SK-N-SH (cell line): Measurements from ENCODE around the gene CD83. TPM values are rescaled to one million over a fixed set of nuclear protein-coding genes. Genes with fewer than 3 reads are reported as not detected.

Source experiments
- CTCF ChIA-PET: fragments of 300-600, 350-600 bp; formaldehyde crosslinking; extraction: SDS; loops from one replicate; lab custom pipeline; 2021; lab: Yijun Ruan, JAX
- POLR2A ChIA-PET: fragments of 350-600 bp; sonication (Branson Sonifier 250); formaldehyde crosslinking; extraction: SDS; loops from one replicate; lab custom pipeline; 2020; ENCODE audit warnings: antibody characterized with exemption, inconsistent platforms; lab: Yijun Ruan, JAX
- DNase-seq: peaks from one replicate; pipeline ENCODE4 v3.0.0; 2012
- H2AFZ ChIP-seq: fragments of 200-600 bp; sonication (generic); 2 replicates; pipeline ENCODE4 v1.8.1; 2016; ENCODE audit warnings: antibody characterized with exemption, mild to moderate bottlenecking, low read depth
- H3F3A ChIP-seq: fragments of 200-600 bp; sonication (generic); replicated peaks from 2 replicates; pipeline ENCODE3; 2016; ENCODE audit warnings: antibody characterized with exemption, mild to moderate bottlenecking; ENCODE audit not compliant: insufficient read depth
- H3K27ac ChIP-seq, 2 experiments: fragments of 200-500 bp in 1 of 2; fragments of 200-600 bp in 1 of 2; sonication (Bioruptor generic) in 1 of 2; sonication (generic), shearing (Covaris generic) in 1 of 2; 2 replicates each; pipeline versions ENCODE4 v1.5.1 to v1.6.1; 2014 to 2016; ENCODE audit warnings: low read depth in 2 of 2, inconsistent platforms in 1 of 2, low read length in 1 of 2, mild to moderate bottlenecking in 1 of 2, mixed read lengths in 1 of 2
- H3K27me3 ChIP-seq: fragments of 200-600 bp; sonication (generic), shearing (Covaris generic); 2 replicates; pipeline ENCODE4 v1.6.1; 2016; ENCODE audit warnings: mixed run types; ENCODE audit not compliant: insufficient read depth
- H3K36me3 ChIP-seq, 2 experiments: fragments of 200-500 bp in 1 of 2; fragments of 200-600 bp in 1 of 2; sonication (Bioruptor generic) in 1 of 2; sonication (generic) in 1 of 2; replicated peaks in 1 of 2; 2 replicates each; pipeline versions ENCODE3 to v1.5.1; 2014 to 2016; ENCODE audit warnings: low read length in 1 of 2, mild to moderate bottlenecking in 1 of 2; ENCODE audit not compliant: insufficient read depth in 2 of 2, control insufficient read depth in 1 of 2
- H3K4me1 ChIP-seq, 2 experiments: fragments of 200-500 bp in 1 of 2; fragments of 200-600 bp in 1 of 2; sonication (Bioruptor generic) in 1 of 2; sonication (generic), shearing (Covaris generic) in 1 of 2; 2 replicates each; pipeline versions ENCODE4 v1.5.1 to v1.6.1; 2014 to 2016; ENCODE audit warnings: low read depth in 1 of 2, low read length in 1 of 2, mixed run types in 1 of 2; ENCODE audit not compliant: insufficient read depth in 2 of 2, control insufficient read depth in 1 of 2
- H3K4me2 ChIP-seq: fragments of 200-600 bp; sonication (generic), shearing (Covaris generic); 2 replicates; pipeline ENCODE4 v1.6.1; 2017; ENCODE audit warnings: mixed run types
- H3K4me3 ChIP-seq, 2 experiments: fragments of 200-500 bp in 1 of 2; fragments of 200-600 bp in 1 of 2; sonication (Bioruptor generic) in 1 of 2; sonication (generic), shearing (Covaris generic) in 1 of 2; 2 replicates each; pipeline versions ENCODE4 v1.5.1 to v1.8.1; 2014 to 2016; ENCODE audit warnings: low read depth in 2 of 2, inconsistent platforms in 1 of 2, low read length in 1 of 2, mild to moderate bottlenecking in 1 of 2, mixed read lengths in 1 of 2, moderate library complexity in 1 of 2
- H3K79me2 ChIP-seq: fragments of 200-600 bp; sonication (generic); 2 replicates; pipeline ENCODE4 v1.8.1; 2017; ENCODE audit warnings: mild to moderate bottlenecking; ENCODE audit not compliant: insufficient read depth
- H3K9ac ChIP-seq: fragments of 200-600 bp; sonication (generic); 2 replicates; pipeline ENCODE4 v1.6.1; 2017; ENCODE audit warnings: mixed run types
- H3K9me2 ChIP-seq: fragments of 200-600 bp; sonication (generic); 2 replicates; pipeline ENCODE4 v1.6.1; 2017; ENCODE audit warnings: mixed run types
- H3K9me3 ChIP-seq: fragments of 200-600 bp; sonication (generic); 2 replicates; pipeline ENCODE4 v1.6.1; 2017; ENCODE audit warnings: mixed run types, mild to moderate bottlenecking, moderate library complexity
- H4K20me1 ChIP-seq: fragments of 200-600 bp; sonication (generic); 2 replicates; pipeline ENCODE4 v1.6.1; 2017; ENCODE audit warnings: mild to moderate bottlenecking, mixed run types; ENCODE audit not compliant: insufficient read depth
- CHD2 ChIP-seq: fragments of 150-350 bp; IDR thresholded peaks from 2 replicates; pipeline ENCODE4 v1.6.1; 2018; ENCODE audit warnings: low read length; ENCODE audit not compliant: partially characterized antibody
- ELF1 ChIP-seq: IDR thresholded peaks from 2 replicates; pipeline ENCODE4 v1.4.0; 2012
- EP300 ChIP-seq, 2 experiments: IDR thresholded peaks; 2 replicates each; pipeline versions ENCODE4 v1.4.0 to v1.6.1; 2012; ENCODE audit warnings: borderline replicate concordance in 1 of 2, low read depth in 1 of 2, low read length in 1 of 2
- GABPA ChIP-seq: IDR thresholded peaks from 2 replicates; pipeline ENCODE4 v1.4.0; 2012; ENCODE audit warnings: low read depth, mild to moderate bottlenecking
- MAX ChIP-seq: IDR thresholded peaks from 2 replicates; pipeline ENCODE4 v1.4.0; 2012; ENCODE audit warnings: low read depth
- MEF2A ChIP-seq: IDR thresholded peaks from 2 replicates; pipeline ENCODE4 v1.4.0; 2012; ENCODE audit warnings: low read depth, borderline replicate concordance
- MXI1 ChIP-seq: IDR thresholded peaks from 2 replicates; pipeline ENCODE4 v1.6.1; 2012; ENCODE audit warnings: mild to moderate bottlenecking, low read depth, low read length, improper control_type of control experiment
- NRF1 ChIP-seq: IDR thresholded peaks from 2 replicates; pipeline ENCODE4 v1.6.1; 2012; ENCODE audit warnings: low read depth, mild to moderate bottlenecking, low read length
- PBX3 ChIP-seq: IDR thresholded peaks from 2 replicates; pipeline ENCODE4; 2012
- RAD21 ChIP-seq: IDR thresholded peaks from 2 replicates; pipeline ENCODE4 v1.6.1; 2012; ENCODE audit warnings: mild to moderate bottlenecking, low read length
- SIN3A ChIP-seq: IDR thresholded peaks from 2 replicates; pipeline ENCODE4 v1.6.1; 2012; ENCODE audit warnings: low read depth, mild to moderate bottlenecking, low read length, moderate library complexity, borderline replicate concordance
- TAF1 ChIP-seq: IDR thresholded peaks from 2 replicates; pipeline ENCODE4 v1.6.1; 2012; ENCODE audit warnings: low read depth, mild to moderate bottlenecking, low read length, moderate library complexity, borderline replicate concordance
- TCF12 ChIP-seq: IDR thresholded peaks from 2 replicates; pipeline ENCODE4 v1.4.0; 2012
- TEAD4 ChIP-seq: IDR thresholded peaks from 2 replicates; pipeline ENCODE4 v1.4.0; 2012; ENCODE audit warnings: mild to moderate bottlenecking, borderline replicate concordance; ENCODE audit not compliant: insufficient read depth
- WGBS: methylation state at CpG from one replicate; pipeline ENCODE4 v1.1.6; 2017; ENCODE audit warnings: low lambda C conversion rate; 5-methylcytosine and 5-hydroxymethylcytosine counted together
- polyA plus RNA-seq, 3 experiments: library from polyadenylated mRNA; depleted of rRNA; stranded (reverse); fragments of >200 nt; gene quantifications; 2 replicates each; pipeline ENCODE4 v1.2.3, GENCODE V29; 2012
- small RNA-seq, 7 experiments: library from RNA; depleted of rRNA; stranded (forward); fragments of <200 nt; gene quantifications; one replicate each; pipeline ENCODE3, GENCODE V24; 2012

CD83 gene
- polyA plus RNA-seq, 1 of the 3 experiments (the other 2 are of a cell fraction) = 2.0 TPM

GRCh38 chr6:14182916-14183315, 65.3 kb downstream of the CD83 start:
- no peaks in the 10 kb centered on the region for H3K79me2 ChIP-seq
- 50% methylated on average over 1 of the region's 1 CpG for WGBS
- no peak overlapping the region for H2AFZ ChIP-seq
- no peak overlapping the region for H3K27ac ChIP-seq
- CTCF ChIA-PET = interaction anchor here (1.1 kb wide), 1 partner anchor 9 kb away, joined by 3 read pairs; no protein-coding TSS in a partner anchor
- H3K36me3 ChIP-seq = no peaks in the 10 kb centered on the region
- no peaks in the 10 kb centered on the region for H3K9me2 ChIP-seq
- no peak overlapping the region for H3K4me3 ChIP-seq
- H3K9me3 ChIP-seq = no peaks in the 10 kb centered on the region
- no peak overlapping the region for H3K4me2 ChIP-seq
- H3K27me3 ChIP-seq = no peaks in the 10 kb centered on the region
- TF ChIP-seq PBX3 (no peak), TCF12 (no peak), MAX (no peak), RAD21 (no peak), TEAD4 (no peak), SIN3A (no peak), MEF2A (no peak), TAF1 (no peak), ELF1 (no peak), GABPA (no peak), EP300 (IDR thresholded peaks at IDR 0.05; ENCODE audit: borderline replicate concordance in 1 of 2, low read depth in 1 of 2, low read length in 1 of 2) (no peak), NRF1 (no peak), MXI1 (no peak), CHD2 (no peak)
- TF ChIP-seq, all 33 proteins: peak for 0
- Histone ChIP-seq H3K9ac (no peak overlapping the region), H3F3A (no peaks in the 10 kb centered on the region), H4K20me1 (no peaks in the 10 kb centered on the region), H3K4me1 (no peaks in the 10 kb centered on the region)
- POLR2A ChIA-PET = no interaction called here
- DNase-seq = no peak

Small RNA genes within 50 kb of the gene (small RNA-seq; reads per million reads assigned to genes)
- 0 reads per million in 7 experiments for gene RNU7-133P

Other genes starting within 250 kb of the CD83 start
- gene RNF182, start 192.8 kb upstream of the CD83 start, polyA plus RNA-seq (2012; rRNA removed) = 8.0 and 10.9 TPM in 2 replicates